ENCODE data around the gene RRAGD. TPM values are rescaled to one million over a fixed set of nuclear protein-coding genes. Genes with fewer than 3 reads are reported as not detected.

Gene RRAGD
- total and polyA plus RNA-seq, 2 experiments from 2014 or later = 11.8 to 28.1 TPM

GRCh38 chr6:89378628-89379027 is 33.4 kb downstream of the RRAGD start:
- no peaks in the 10 kb centered on the region for H3K9me2 ChIP-seq (replicated peaks; ENCODE audit: insufficient read depth)
- no peaks in the 10 kb centered on the region for H3K36me3 ChIP-seq (replicated peaks; ENCODE audit: insufficient read depth, low read depth)
- WGBS (ENCODE audit: low lambda C conversion rate, missing lambda C conversion rate) = 96% methylated on average over 4 of the region's 4 CpGs
- no peak overlapping the region for H3K4me2 ChIP-seq
- no peaks in the 10 kb centered on the region for H4K20me1 ChIP-seq (ENCODE audit: insufficient read depth, poor library complexity, severe bottlenecking)
- H3K4me3 ChIP-seq = no peak overlapping the region
- TF ChIP-seq CTCF (IDR thresholded peaks at IDR 0.05; ENCODE audit: poor library complexity) = no peak
- TF ChIP-seq EZH2phosphoT487 (IDR thresholded peaks at IDR 0.05; ENCODE audit: low read depth, severe bottlenecking, unreplicated experiment) = no peak
- TF ChIP-seq EZH2 (IDR thresholded peaks at IDR 0.05; ENCODE audit: borderline replicate concordance) = no peak
- H3K27ac ChIP-seq = no peak overlapping the region
- H3K79me2 ChIP-seq = no peaks in the 10 kb centered on the region
- H3K27me3 ChIP-seq = no peaks in the 10 kb centered on the region
- no peak for DNase-seq (ENCODE audit: low spot score)
- no peaks in the 10 kb centered on the region for H3K9me3 ChIP-seq (ENCODE audit: low read depth)
- H3K4me1 ChIP-seq (ENCODE audit: insufficient read depth) = peaks cover 4% of the 10 kb centered on the region
- H2AFZ ChIP-seq = no peak overlapping the region

- TF ChIP-seq CTCF (IDR thresholded peaks at IDR 0.05; ENCODE audit: poor library complexity) (peak; percentile 45), EZH2 (IDR thresholded peaks at IDR 0.05; ENCODE audit: borderline replicate concordance) (no peak), EZH2phosphoT487 (IDR thresholded peaks at IDR 0.05; ENCODE audit: low read depth, severe bottlenecking, unreplicated experiment) (no peak)
- H3K4me2 ChIP-seq = no peak overlapping the region
- WGBS (ENCODE audit: low lambda C conversion rate, missing lambda C conversion rate) = 81% methylated on average over 6 of the region's 6 CpGs
- no peaks in the 10 kb centered on the region for H3K79me2 ChIP-seq
- peak; percentile 84 for DNase-seq (ENCODE audit: low spot score)
- H4K20me1 ChIP-seq (ENCODE audit: insufficient read depth, poor library complexity, severe bottlenecking) = no peaks in the 10 kb centered on the region
- peaks cover 4% of the 10 kb centered on the region for H3K4me1 ChIP-seq (ENCODE audit: insufficient read depth)
- H3K9me3 ChIP-seq (ENCODE audit: low read depth) = no peaks in the 10 kb centered on the region
- H3K27ac ChIP-seq = peak overlapping the region; percentile 66
- no peak overlapping the region for H3K4me3 ChIP-seq
- H3K27me3 ChIP-seq = no peaks in the 10 kb centered on the region
- no peaks in the 10 kb centered on the region for H3K36me3 ChIP-seq (replicated peaks; ENCODE audit: insufficient read depth, low read depth)
- H2AFZ ChIP-seq = no peak overlapping the region
- no peaks in the 10 kb centered on the region for H3K9me2 ChIP-seq (replicated peaks; ENCODE audit: insufficient read depth)
These were observed 36.4 kb downstream of the RRAGD start for GRCh38 chr6:89375427-89376267.

- Histone ChIP-seq H3K4me2 (peak overlapping the region; percentile 32), H3K9me2 (replicated peaks; ENCODE audit: insufficient read depth) (no peaks in the 10 kb centered on the region), H3K36me3 (replicated peaks; ENCODE audit: insufficient read depth, low read depth) (no peaks in the 10 kb centered on the region), H3K4me3 (no peak overlapping the region), H2AFZ (no peak overlapping the region), H3K9me3 (ENCODE audit: low read depth) (no peaks in the 10 kb centered on the region), H3K4me1 (ENCODE audit: insufficient read depth) (peaks cover 4% of the 10 kb centered on the region), H3K79me2 (no peaks in the 10 kb centered on the region), H4K20me1 (ENCODE audit: insufficient read depth, poor library complexity, severe bottlenecking) (no peaks in the 10 kb centered on the region), H3K27ac (no peak overlapping the region), H3K27me3 (no peaks in the 10 kb centered on the region)
- 66% methylated on average over 3 of the region's 3 CpGs for WGBS (ENCODE audit: low lambda C conversion rate, missing lambda C conversion rate)
- TF ChIP-seq CTCF (IDR thresholded peaks at IDR 0.05; ENCODE audit: poor library complexity) = no peak
- TF ChIP-seq EZH2phosphoT487 (IDR thresholded peaks at IDR 0.05; ENCODE audit: low read depth, severe bottlenecking, unreplicated experiment) = no peak
- TF ChIP-seq EZH2 (IDR thresholded peaks at IDR 0.05; ENCODE audit: borderline replicate concordance) = no peak
- no peak for DNase-seq (ENCODE audit: low spot score)
These were observed 39.6 kb downstream of the RRAGD start for GRCh38 chr6:89372506-89372901.

All from hepatocyte (in vitro differentiated cells).